Measurements from ENCODE around the gene KRTAP5-11. TPM values are rescaled to one million over a fixed set of nuclear protein-coding genes. Genes with fewer than 3 reads are reported as not detected.
"Not testable (repeated sequence)": the region's sequence is repeated elsewhere in the genome, so short reads cannot be mapped to it uniquely, and the experiment has no call there.

KRTAP5-11 gene
- total and polyA plus RNA-seq, 12 donors = not detected

- H3K4me3 ChIP-seq = no peak overlapping the region
- H3K27ac ChIP-seq = no peak overlapping the region
- 78 to 81% methylated on average over 11 of the region's 11 CpGs for WGBS, 2 donors
- no peak for ATAC-seq
- no peaks in the 10 kb centered on the region for H3K36me3 ChIP-seq
- DNase-seq = no peak
- H3K4me1 ChIP-seq = no peaks in the 10 kb centered on the region
- intact Hi-C loops (cut with DNase I) = no loop called here
- TF ChIP-seq CTCF (IDR thresholded peaks at IDR 0.05) = no peak
- H3K9me3 ChIP-seq = peaks cover 0 to 4% (median 0%) of the 10 kb centered on the region in 11 donors
- H3K27me3 ChIP-seq = peaks cover 0 to 5% (median 0%) of the 10 kb centered on the region in 7 donors
Measured at GRCh38 chr11:71539017-71539416, 43.7 kb downstream of the KRTAP5-11 start.

- WGBS, 2 donors = 83 to 84% methylated on average over 4 of the region's 4 CpGs
- intact Hi-C loops (cut with DNase I) = no loop called here
- Histone ChIP-seq H3K4me3 (no peak overlapping the region), H3K9me3 (peaks cover 0 to 4% (median 0%) of the 10 kb centered on the region in 11 donors), H3K4me1 (no peaks in the 10 kb centered on the region), H3K27me3 (peaks cover 0 to 5% (median 0%) of the 10 kb centered on the region in 7 donors), H3K36me3 (no peaks in the 10 kb centered on the region), H3K27ac (no peak overlapping the region)
- no peak for TF ChIP-seq CTCF (IDR thresholded peaks at IDR 0.05)
- DNase-seq (no peak), ATAC-seq (no peak)
Measured at GRCh38 chr11:71538666-71538990, 44.0 kb downstream of the KRTAP5-11 start.

GRCh38 chr11:71537977-71538665 is 44.6 kb downstream of the KRTAP5-11 start, which contains the start of gene KRTAP5-8:
Gene KRTAP5-8 (plus strand): TSS chr11:71538025. CDS start chr11:71538056, 31 bp downstream.
- H3K27me3 ChIP-seq; DNase-seq; H3K36me3 ChIP-seq; ATAC-seq; H3K9me3 ChIP-seq; H3K27ac ChIP-seq; H3K4me1 ChIP-seq; intact Hi-C loops (cut with DNase I); H3K4me3 ChIP-seq: not testable (repeated sequence)
- 64 to 68% methylated on average over 4 of the region's 4 CpGs for WGBS, 2 donors

- no peak for TF ChIP-seq CTCF (IDR thresholded peaks at IDR 0.05)
- peaks cover 0 to 4% (median 0%) of the 10 kb centered on the region in 11 donors for H3K9me3 ChIP-seq
- H3K4me3 ChIP-seq = no peak overlapping the region
- no peaks in the 10 kb centered on the region for H3K4me1 ChIP-seq
- DNase-seq = no peak
- peaks cover 0 to 5% (median 0%) of the 10 kb centered on the region in 7 donors for H3K27me3 ChIP-seq
- 81% methylated on average over 9 of the region's 9 CpGs for WGBS, 2 donors
- H3K27ac ChIP-seq = no peak overlapping the region
- no peaks in the 10 kb centered on the region for H3K36me3 ChIP-seq
- intact Hi-C loops (cut with DNase I) = no loop called here
- no peak for ATAC-seq
Measured at GRCh38 chr11:71537537-71537936, 45.1 kb downstream of the KRTAP5-11 start.

- no peaks in the 10 kb centered on the region for H3K9me3 ChIP-seq
- no peak for ATAC-seq
- H3K27me3 ChIP-seq = no peaks in the 10 kb centered on the region
- no peaks in the 10 kb centered on the region for H3K36me3 ChIP-seq
- no peak for TF ChIP-seq CTCF (IDR thresholded peaks at IDR 0.05)
- intact Hi-C loops (cut with DNase I) = no loop called here
- H3K4me3 ChIP-seq = no peak overlapping the region
- no peak for DNase-seq
- 97% methylated on average over 9 of the region's 9 CpGs for WGBS, 2 donors
- H3K27ac ChIP-seq = no peak overlapping the region
- no peaks in the 10 kb centered on the region for H3K4me1 ChIP-seq
Measured at GRCh38 chr11:71535825-71536224, 46.9 kb downstream of the KRTAP5-11 start.

- 60 to 63% methylated on average over 17 of the region's 17 CpGs for WGBS, 2 donors
- H3K4me1 ChIP-seq; H3K27ac ChIP-seq; intact Hi-C loops (cut with DNase I); H3K27me3 ChIP-seq; ATAC-seq; H3K4me3 ChIP-seq; H3K9me3 ChIP-seq; H3K36me3 ChIP-seq; DNase-seq: not testable (repeated sequence)
Measured at GRCh38 chr11:71534711-71535608, 47.7 kb downstream of the KRTAP5-11 start.

Measured in heart right ventricle (tissue), 16 donors.